Sciatic nerve (tissue), 1 donor: ENCODE measurements around the gene NMBR. TPM values are rescaled to one million over a fixed set of nuclear protein-coding genes. Genes with fewer than 3 reads are reported as not detected.

Source experiments
- total RNA-seq: library from RNA; stranded (reverse); fragmentation: NEBNext Ultra II Directional; extraction: Animal tissue kit (Norgen Biotek cat#: 25700); gene quantifications from one replicate; pipeline ENCODE4 v1.2.1, GENCODE V29; 2021
- donor health status: DM: no; HTN: no; CAD: no.

The NMBR gene
- total RNA-seq, 1 donor from 2014 or later: 0.45 TPM

Other genes with a start within 250 kb of the NMBR start
- gene GJE1, start 14.2 kb downstream of the NMBR start, total RNA-seq: not detected
- 35.1 TPM for gene VTA1, start 141 bp upstream of the NMBR start, total RNA-seq
- 57.4 TPM for gene ADGRG6, start 154.9 kb upstream of the NMBR start, total RNA-seq